D721Med (cell line): ENCODE results near the gene FCN2.
"Not testable (repeated sequence)": the region's sequence is repeated elsewhere in the genome, so short reads cannot be mapped to it uniquely, and the experiment has no call there.

ENCODE experiments used
- DNase-seq: peaks from one replicate; pipeline ENCODE4 v3.0.0; 2011; ENCODE audit warnings: low spot score; ENCODE audit not compliant: insufficient read length
- FAIRE-seq: peaks from 2 replicates; lab custom pipeline; 2011; peaks lifted over from hg19 to GRCh38; lab: Jason Lieb, UNC
- CTCF ChIP-seq: IDR thresholded peaks from 2 replicates; pipeline ENCODE4 v1.5.1; 2012; ENCODE audit warnings: mild to moderate bottlenecking, control low read depth; ENCODE audit not compliant: insufficient read depth; ENCODE audit errors: missing control alignments

Gene FCN2

GRCh38 chr9:134854541-134854981, 26.0 kb upstream of the FCN2 start:
- no peak for DNase-seq
- no peak for FAIRE-seq
- TF ChIP-seq CTCF: no peak

GRCh38 chr9:134855231-134855899, 25.2 kb upstream of the FCN2 start:
- DNase-seq (no peak), FAIRE-seq (no peak)
- no peak for TF ChIP-seq CTCF

GRCh38 chr9:134855900-134856377, 24.7 kb upstream of the FCN2 start:
- no peak for FAIRE-seq
- no peak for TF ChIP-seq CTCF

GRCh38 chr9:134857451-134857850, 23.2 kb upstream of the FCN2 start:
- FAIRE-seq, DNase-seq: not testable (repeated sequence)

More at GRCh38 chr9:134855900-134856377, 24.7 kb upstream of the FCN2 start:
- DNase-seq: no peak

GRCh38 chr9:134858051-134858841, 22.4 kb upstream of the FCN2 start:
- FAIRE-seq (no peak), DNase-seq (no peak)
- no peak for TF ChIP-seq CTCF

- FAIRE-seq (no peak), DNase-seq (no peak)
- TF ChIP-seq CTCF: no peak
These were observed 20.1 kb upstream of the FCN2 start for GRCh38 chr9:134860510-134860909.

GRCh38 chr9:134861595-134862334, 18.8 kb upstream of the FCN2 start:
- no peak for DNase-seq
- FAIRE-seq: no peak
- no peak for TF ChIP-seq CTCF
